ENCODE results near the gene OS9.

Gene OS9

DNA sequence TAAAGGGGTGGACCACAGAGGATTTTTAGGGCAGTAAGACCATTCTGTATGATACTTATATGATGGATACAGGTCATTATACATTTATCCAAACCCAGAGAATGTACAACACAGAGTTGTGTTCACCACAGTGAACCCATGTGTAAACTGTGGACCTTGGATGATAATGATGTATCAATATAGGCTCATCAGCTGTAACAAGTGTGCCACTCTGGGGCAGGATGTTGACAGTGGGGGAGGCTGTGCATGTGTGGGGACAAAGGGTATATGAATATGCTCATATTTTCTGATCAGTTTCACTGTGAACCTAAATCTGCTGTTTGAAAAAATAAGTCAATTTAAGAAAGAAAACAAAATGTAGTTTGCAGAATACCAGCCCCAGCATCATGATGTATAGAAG is 14.2 kb upstream of the OS9 start (continued):
- TF ChIP-seq ZNF610 (tag by site-specific recombination; IDR thresholded peaks at IDR 0.05; ENCODE audit: borderline replicate concordance) (no peak), ZFP69B (tag by site-specific recombination; IDR thresholded peaks at IDR 0.05) (no peak)

DNA sequence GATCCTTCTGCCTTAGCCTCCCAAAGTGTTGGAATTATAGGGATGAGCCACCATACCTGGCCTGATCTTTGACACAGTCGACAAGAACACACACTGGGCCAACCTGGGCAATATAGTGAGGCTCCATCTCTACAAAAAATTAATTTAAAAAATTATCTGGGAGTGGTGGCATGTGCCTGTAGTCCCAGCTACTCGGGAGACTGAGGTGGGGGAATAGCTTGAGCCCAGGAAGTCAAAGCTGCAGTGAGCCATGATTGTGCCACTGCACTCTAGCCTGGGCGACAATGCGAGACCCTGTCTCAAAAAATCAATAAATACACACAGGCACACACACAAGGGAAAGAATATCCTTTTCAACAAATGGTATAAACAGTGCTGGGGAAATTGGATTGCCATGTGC is 6.1 kb upstream of the OS9 start:
- ChIA-PET POLR2A (no interaction called here), CTCF (interaction anchor here (0.7 kb wide), 1 partner anchor 194 kb away, joined by 3 read pairs; no protein-coding TSS in a partner anchor)
- TF ChIP-seq, protein P1, sequence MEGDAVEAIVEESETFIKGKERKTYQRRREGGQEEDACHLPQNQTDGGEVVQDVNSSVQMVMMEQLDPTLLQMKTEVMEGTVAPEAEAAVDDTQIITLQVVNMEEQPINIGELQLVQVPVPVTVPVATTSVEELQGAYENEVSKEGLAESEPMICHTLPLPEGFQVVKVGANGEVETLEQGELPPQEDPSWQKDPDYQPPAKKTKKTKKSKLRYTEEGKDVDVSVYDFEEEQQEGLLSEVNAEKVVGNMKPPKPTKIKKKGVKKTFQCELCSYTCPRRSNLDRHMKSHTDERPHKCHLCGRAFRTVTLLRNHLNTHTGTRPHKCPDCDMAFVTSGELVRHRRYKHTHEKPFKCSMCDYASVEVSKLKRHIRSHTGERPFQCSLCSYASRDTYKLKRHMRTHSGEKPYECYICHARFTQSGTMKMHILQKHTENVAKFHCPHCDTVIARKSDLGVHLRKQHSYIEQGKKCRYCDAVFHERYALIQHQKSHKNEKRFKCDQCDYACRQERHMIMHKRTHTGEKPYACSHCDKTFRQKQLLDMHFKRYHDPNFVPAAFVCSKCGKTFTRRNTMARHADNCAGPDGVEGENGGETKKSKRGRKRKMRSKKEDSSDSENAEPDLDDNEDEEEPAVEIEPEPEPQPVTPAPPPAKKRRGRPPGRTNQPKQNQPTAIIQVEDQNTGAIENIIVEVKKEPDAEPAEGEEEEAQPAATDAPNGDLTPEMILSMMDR (tag by site-specific recombination; IDR thresholded peaks at IDR 0.05), result no peak
- TF ChIP-seq ZNF221 (tag by site-specific recombination; IDR thresholded peaks at IDR 0.05; ENCODE audit: borderline replicate concordance), result no peak
- no peak for TF ChIP-seq ZBTB17 (tag by site-specific recombination; IDR thresholded peaks at IDR 0.05)
- no peak overlapping the region for H3K27ac ChIP-seq (ENCODE audit: extremely low read depth, low read depth, low read length)
- no peaks in the 10 kb centered on the region for H3K9me3 ChIP-seq (ENCODE audit: control insufficient read depth, insufficient read depth, low read depth, low read length)
- H3K4me1 ChIP-seq (ENCODE audit: control insufficient read depth, insufficient read depth, low read length), result no peaks in the 10 kb centered on the region
- H3K4me3 ChIP-seq (ENCODE audit: low read depth, low read length), result no peak overlapping the region
- H3K36me3 ChIP-seq (ENCODE audit: control insufficient read depth in 2 of 2, insufficient read depth in 1 of 2, low read length in 2 of 2), result no peaks in the 10 kb centered on the region

DNA sequence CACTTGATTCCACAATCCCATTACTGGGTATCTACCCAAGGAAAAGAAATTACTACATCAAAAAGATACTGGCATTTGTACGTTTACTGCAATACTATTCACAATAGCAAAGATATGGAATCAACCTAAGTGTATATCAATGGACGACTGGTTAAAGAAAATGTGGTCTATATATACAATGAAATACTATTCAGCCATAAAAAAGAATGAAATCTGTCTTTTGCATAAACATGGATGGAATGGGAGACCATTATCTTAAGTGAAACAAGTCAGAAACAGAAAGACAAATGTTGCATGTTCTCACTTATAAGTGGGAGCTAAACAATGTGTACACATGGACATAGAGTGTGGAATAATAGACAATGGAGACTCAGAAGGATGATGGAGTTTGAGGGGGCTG is 5.0 kb upstream of the OS9 start:
- H3K4me3 ChIP-seq (ENCODE audit: low read depth, low read length), result no peak overlapping the region
- ChIA-PET POLR2A (no interaction called here), CTCF (no interaction called here)
- TF ChIP-seq, protein P2, sequence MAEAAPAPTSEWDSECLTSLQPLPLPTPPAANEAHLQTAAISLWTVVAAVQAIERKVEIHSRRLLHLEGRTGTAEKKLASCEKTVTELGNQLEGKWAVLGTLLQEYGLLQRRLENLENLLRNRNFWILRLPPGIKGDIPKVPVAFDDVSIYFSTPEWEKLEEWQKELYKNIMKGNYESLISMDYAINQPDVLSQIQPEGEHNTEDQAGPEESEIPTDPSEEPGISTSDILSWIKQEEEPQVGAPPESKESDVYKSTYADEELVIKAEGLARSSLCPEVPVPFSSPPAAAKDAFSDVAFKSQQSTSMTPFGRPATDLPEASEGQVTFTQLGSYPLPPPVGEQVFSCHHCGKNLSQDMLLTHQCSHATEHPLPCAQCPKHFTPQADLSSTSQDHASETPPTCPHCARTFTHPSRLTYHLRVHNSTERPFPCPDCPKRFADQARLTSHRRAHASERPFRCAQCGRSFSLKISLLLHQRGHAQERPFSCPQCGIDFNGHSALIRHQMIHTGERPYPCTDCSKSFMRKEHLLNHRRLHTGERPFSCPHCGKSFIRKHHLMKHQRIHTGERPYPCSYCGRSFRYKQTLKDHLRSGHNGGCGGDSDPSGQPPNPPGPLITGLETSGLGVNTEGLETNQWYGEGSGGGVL (tag by site-specific recombination; IDR thresholded peaks at IDR 0.05), result no peak
- TF ChIP-seq ZBTB20 (tag by site-specific recombination; IDR thresholded peaks at IDR 0.05), result no peak
- TF ChIP-seq ZSCAN30 (tag by site-specific recombination; IDR thresholded peaks at IDR 0.05), result no peak
- peak; percentile 55; the same call in 1 of the 2 replicates for TF ChIP-seq ZNF146 (tag by site-specific recombination; IDR thresholded peaks at IDR 0.05)
- TF ChIP-seq, protein P3, sequence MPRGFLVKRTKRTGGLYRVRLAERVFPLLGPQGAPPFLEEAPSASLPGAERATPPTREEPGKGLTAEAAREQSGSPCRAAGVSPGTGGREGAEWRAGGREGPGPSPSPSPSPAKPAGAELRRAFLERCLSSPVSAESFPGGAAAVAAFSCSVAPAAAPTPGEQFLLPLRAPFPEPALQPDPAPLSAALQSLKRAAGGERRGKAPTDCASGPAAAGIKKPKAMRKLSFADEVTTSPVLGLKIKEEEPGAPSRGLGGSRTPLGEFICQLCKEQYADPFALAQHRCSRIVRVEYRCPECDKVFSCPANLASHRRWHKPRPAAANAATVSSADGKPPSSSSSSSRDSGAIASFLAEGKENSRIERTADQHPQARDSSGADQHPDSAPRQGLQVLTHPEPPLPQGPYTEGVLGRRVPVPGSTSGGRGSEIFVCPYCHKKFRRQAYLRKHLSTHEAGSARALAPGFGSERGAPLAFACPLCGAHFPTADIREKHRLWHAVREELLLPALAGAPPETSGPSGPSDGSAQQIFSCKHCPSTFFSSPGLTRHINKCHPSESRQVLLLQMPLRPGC (tag by site-specific recombination; IDR thresholded peaks at IDR 0.05), result no peak
- no peak for TF ChIP-seq ZNF473 (tag by site-specific recombination; IDR thresholded peaks at IDR 0.05)
- no peaks in the 10 kb centered on the region for H3K36me3 ChIP-seq (ENCODE audit: control insufficient read depth in 2 of 2, insufficient read depth in 1 of 2, low read length in 2 of 2)
- H3K4me1 ChIP-seq (ENCODE audit: control insufficient read depth, insufficient read depth, low read length), result no peaks in the 10 kb centered on the region
- no peak overlapping the region for H3K27ac ChIP-seq (ENCODE audit: extremely low read depth, low read depth, low read length)
- H3K9me3 ChIP-seq (ENCODE audit: control insufficient read depth, insufficient read depth, low read depth, low read length), result no peaks in the 10 kb centered on the region

DNA sequence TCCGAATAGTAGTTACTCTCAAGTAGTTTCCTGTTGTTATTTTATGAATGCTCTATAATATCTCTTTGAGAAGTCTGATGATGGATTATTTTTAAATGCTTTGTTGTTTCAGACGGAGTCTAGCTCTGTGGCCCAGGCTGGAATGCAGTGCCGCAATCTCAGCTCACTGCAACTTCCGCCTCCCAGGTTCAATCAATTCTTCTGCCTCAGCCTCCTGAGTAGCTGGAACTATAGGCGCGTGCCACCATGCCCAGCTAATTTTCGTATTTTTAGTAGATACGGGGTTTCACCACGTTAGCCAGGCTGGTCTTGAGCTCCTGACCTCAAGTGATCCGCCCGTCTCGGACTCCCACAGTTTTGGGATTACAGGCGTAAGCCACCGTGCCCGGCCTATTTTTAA is 1.4 kb upstream of the OS9 start:
- CTCF ChIA-PET, result interaction anchor here (0.6 to 2.5 kb wide), 11 partner anchors 31 to 482 kb away, joined by 3 to 10 read pairs (median 4); no protein-coding TSS in a partner anchor
- Histone ChIP-seq H3K4me1 (ENCODE audit: control insufficient read depth, insufficient read depth, low read length) (peaks cover 3% of the 10 kb centered on the region; the same call in 1 of the 2 replicates), H3K36me3 (ENCODE audit: control insufficient read depth in 2 of 2, insufficient read depth in 1 of 2, low read length in 2 of 2) (peaks cover 5 to 17% of the 10 kb centered on the region in 2 experiments; a peak in 2 of 3 replicates), H3K9me3 (ENCODE audit: control insufficient read depth, insufficient read depth, low read depth, low read length) (no peaks in the 10 kb centered on the region), H3K27ac (ENCODE audit: extremely low read depth, low read depth, low read length) (no peak overlapping the region), H3K4me3 (ENCODE audit: low read depth, low read length) (no peak overlapping the region)
- TF ChIP-seq ZNF521 (tag by site-specific recombination; IDR thresholded peaks at IDR 0.05) (no peak), ZNF830 (tag by site-specific recombination; IDR thresholded peaks at IDR 0.05; ENCODE audit: low read depth) (no peak), ZNF510 (tag by site-specific recombination; IDR thresholded peaks at IDR 0.05; ENCODE audit: insufficient replicate concordance) (no peak), ZNF791 (tag by site-specific recombination; IDR thresholded peaks at IDR 0.05) (no peak), ZNF354C (tag by site-specific recombination; IDR thresholded peaks at IDR 0.05; ENCODE audit: borderline replicate concordance, low read depth) (no peak), KLF7 (tag by site-specific recombination; IDR thresholded peaks at IDR 0.05; ENCODE audit: borderline replicate concordance) (no peak)
- TF ChIP-seq, protein P4, sequence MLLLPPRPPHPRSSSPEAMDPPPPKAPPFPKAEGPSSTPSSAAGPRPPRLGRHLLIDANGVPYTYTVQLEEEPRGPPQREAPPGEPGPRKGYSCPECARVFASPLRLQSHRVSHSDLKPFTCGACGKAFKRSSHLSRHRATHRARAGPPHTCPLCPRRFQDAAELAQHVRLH (tag by site-specific recombination; IDR thresholded peaks at IDR 0.05), result no peak
- TF ChIP-seq, protein P5, sequence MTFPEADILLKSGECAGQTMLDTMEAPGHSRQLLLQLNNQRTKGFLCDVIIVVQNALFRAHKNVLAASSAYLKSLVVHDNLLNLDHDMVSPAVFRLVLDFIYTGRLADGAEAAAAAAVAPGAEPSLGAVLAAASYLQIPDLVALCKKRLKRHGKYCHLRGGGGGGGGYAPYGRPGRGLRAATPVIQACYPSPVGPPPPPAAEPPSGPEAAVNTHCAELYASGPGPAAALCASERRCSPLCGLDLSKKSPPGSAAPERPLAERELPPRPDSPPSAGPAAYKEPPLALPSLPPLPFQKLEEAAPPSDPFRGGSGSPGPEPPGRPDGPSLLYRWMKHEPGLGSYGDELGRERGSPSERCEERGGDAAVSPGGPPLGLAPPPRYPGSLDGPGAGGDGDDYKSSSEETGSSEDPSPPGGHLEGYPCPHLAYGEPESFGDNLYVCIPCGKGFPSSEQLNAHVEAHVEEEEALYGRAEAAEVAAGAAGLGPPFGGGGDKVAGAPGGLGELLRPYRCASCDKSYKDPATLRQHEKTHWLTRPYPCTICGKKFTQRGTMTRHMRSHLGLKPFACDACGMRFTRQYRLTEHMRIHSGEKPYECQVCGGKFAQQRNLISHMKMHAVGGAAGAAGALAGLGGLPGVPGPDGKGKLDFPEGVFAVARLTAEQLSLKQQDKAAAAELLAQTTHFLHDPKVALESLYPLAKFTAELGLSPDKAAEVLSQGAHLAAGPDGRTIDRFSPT (tag by site-specific recombination; IDR thresholded peaks at IDR 0.05), result no peak
- TF ChIP-seq, protein P6, sequence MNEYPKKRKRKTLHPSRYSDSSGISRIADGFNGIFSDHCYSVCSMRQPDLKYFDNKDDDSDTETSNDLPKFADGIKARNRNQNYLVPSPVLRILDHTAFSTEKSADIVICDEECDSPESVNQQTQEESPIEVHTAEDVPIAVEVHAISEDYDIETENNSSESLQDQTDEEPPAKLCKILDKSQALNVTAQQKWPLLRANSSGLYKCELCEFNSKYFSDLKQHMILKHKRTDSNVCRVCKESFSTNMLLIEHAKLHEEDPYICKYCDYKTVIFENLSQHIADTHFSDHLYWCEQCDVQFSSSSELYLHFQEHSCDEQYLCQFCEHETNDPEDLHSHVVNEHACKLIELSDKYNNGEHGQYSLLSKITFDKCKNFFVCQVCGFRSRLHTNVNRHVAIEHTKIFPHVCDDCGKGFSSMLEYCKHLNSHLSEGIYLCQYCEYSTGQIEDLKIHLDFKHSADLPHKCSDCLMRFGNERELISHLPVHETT (tag by site-specific recombination; IDR thresholded peaks at IDR 0.05), result no peak
- POLR2A ChIA-PET, result no interaction called here

Data from HEK293 (cell line).